ENCODE results near the gene RAB11FIP2. TPM values are rescaled to one million over a fixed set of nuclear protein-coding genes. Genes with fewer than 3 reads are reported as not detected.

RAB11FIP2 gene
- total RNA-seq, 1 experiment from 2014 or later, result 14.6 TPM

DNA sequence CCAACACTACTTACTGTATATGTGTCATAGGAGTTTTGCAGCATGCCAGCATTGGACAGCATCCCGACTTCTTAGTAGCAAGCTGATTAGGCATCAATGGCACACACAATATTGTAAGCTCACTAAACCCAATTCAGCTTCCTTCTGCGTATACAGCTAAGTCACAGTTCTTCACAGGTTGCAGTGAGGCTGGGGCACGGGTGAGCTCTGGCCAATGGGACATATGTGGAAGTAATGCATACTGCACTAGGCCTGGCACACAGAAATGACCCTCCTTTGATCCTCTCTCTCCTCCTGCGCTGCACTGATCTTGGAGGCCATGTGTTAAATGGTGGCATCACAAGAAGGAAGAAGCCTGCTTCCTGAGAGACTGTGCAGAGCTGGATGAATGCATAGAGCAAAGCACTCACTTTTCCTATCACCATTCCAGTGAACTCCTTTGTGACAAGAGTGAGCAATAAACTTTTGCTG is 11.9 kb downstream of the RAB11FIP2 start:
- DNase-seq (ENCODE audit: low read depth), result no peak

DNA sequence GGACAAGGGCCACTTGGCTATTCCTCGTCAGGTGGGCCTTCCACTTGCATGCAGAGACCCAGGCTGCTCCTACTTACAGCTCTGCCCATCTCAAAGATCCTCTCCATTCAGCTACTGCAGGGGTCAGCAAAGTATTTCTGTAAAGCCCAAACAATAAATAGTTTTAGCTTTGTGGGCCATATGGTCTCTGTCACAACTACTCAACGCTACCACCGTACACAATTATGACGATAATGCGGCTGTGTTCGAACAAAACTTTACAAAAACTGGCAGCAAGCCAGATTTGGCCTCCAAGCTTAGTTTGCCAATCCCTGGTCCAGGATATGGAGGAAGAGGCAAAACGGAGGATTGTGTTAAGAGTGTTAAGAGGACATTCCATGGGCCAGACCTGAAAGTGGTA is 12.8 kb downstream of the RAB11FIP2 start:
- no peak for DNase-seq (ENCODE audit: low read depth)

GRCh38 chr10:118032564-118032963 is 14.2 kb downstream of the RAB11FIP2 start:
- no peak for DNase-seq (ENCODE audit: low read depth)

DNA sequence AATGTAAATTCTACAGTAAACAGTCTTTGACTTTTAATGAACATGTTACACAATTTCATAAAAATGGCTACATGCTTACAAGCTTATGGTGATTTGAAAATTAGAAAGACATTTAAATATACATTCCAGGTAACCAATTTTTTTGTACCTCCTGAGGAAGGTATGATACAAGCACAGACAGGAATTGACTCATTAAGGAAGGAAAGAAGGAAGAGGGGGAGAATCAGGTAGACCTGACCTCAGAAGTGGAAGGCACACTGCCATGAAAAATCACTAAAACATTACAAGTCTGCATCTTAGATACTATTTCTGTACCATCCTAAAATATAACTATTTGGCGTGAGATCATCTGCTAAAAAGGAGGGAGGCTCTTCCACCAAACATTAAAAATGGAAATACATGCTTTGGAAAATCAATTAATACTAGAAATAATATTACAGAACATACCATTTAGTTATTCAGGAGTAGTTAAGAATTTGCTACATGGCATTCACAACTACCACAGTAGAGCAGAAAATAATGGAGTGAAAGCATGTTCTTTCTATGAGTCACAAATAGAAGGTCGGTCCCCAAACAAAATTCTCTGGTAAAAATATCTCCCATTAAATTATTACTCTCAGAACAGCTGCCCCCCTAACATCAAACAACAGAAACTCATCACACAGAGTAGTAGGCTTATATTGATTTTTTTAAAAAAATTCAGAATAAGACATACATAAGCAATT is 15.2 kb downstream of the RAB11FIP2 start:
- no peak for DNase-seq (ENCODE audit: low read depth)

GRCh38 chr10:118028619-118029018 is 18.1 kb downstream of the RAB11FIP2 start:
- DNase-seq (ENCODE audit: low read depth), result no peak

- DNase-seq (ENCODE audit: low read depth), result no peak
These were observed 19.3 kb downstream of the RAB11FIP2 start for GRCh38 chr10:118027397-118027796.

GRCh38 chr10:118026936-118027335 is 19.8 kb downstream of the RAB11FIP2 start:
- DNase-seq (ENCODE audit: low read depth), result no peak

DNA sequence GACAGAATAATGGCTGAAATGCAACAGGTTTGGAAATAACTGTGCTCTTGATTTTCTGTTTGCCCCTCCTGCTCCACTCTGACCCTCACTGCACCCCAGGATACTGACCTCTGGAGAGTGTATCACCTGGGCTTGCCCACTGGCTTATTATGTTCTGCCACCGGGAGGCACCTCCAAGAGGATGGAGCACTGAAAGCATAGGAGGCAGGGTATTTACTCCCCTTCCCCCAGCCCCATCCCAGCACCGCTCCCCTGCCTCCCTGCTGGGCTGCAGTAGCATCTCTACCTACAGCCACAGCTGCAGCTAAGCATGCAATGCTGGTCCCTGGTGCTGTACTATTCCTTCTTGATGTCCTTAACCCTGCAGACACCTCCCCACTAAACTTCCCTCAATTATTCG is 26.4 kb downstream of the RAB11FIP2 start:
- no peak for DNase-seq (ENCODE audit: low read depth)

- DNase-seq (ENCODE audit: low read depth), result no peak
These were observed 28.9 kb downstream of the RAB11FIP2 start for GRCh38 chr10:118017850-118018249.

DNA sequence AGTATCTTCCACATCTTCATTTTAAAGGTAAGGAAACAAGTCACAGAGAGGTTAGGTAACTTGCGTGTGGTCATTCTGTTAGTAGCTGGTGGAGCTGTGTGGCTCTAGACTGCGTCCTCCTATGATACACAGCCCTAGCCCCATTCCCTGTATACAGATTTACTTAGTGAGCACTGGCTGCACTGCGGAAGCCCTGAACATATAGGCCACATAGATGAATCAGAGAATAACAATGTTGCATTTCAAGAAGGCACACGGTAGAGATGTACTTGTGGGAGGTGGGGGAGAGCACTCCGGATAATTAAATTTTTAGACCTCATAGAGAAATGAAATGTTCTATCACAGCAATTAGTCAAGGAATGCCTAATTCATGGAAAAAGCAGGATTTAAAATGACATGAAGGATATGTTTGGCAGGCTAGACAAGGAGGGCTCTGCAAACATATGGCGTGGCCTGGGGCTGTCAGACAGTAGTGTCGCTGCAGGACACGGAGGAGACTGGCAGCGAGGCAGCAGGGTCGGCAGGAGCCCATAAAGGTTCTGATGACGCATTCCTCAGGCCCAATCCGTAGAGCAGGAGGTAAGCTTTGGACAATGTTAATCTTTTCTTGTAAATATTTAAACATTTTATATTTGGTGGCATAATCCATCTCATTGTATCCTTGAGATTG is 29.5 kb downstream of the RAB11FIP2 start:
- no peak for DNase-seq (ENCODE audit: low read depth)

- DNase-seq (ENCODE audit: low read depth), result no peak
These were observed 33.7 kb downstream of the RAB11FIP2 start for GRCh38 chr10:118012952-118013525.

- no peak for DNase-seq (ENCODE audit: low read depth)
These were observed 39.0 kb downstream of the RAB11FIP2 start for GRCh38 chr10:118007773-118008172.

DNA sequence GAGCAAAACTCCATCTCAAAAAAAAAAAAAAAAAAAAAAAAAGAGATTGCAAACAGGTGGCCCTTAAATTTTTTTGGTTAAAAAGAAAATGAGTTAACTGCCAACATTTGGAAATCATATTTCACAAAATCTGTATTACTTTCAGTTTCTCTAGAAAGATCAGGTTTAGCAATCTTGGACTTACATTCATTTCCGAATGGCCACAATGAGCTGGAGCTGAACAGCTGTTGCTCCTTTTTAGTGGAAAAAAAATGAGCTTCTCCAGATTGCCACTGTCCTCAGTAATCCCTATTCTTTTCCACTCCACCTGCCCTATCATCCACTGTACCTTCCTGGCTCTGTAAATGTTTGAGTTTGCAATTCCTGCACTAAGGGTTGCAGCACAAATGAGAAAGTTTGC is 43.6 kb downstream of the RAB11FIP2 start:
- DNase-seq (ENCODE audit: low read depth), result no peak

- DNase-seq (ENCODE audit: low read depth), result peak; percentile 27
These were observed 44.2 kb downstream of the RAB11FIP2 start for GRCh38 chr10:118002581-118002980.

DNA sequence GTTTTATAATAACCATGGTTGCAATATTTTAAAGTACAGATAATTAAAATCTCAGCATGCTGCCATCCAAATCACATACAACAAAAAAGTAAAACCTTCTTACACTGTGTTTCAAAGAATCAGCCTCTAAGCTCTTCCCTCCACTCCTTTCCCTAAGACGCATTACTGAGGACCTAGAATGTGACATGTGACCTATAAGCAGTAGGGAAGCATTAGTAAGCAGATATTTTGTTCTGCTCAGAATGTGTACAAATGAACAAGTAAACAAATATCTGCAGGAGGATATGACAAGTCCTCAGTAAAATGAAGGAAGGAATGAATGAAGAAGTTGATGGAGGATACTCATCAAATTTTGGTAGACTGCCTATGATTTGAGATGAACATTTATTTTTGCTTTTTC is 49.1 kb downstream of the RAB11FIP2 start:
- DNase-seq (ENCODE audit: low read depth), result no peak

DNA sequence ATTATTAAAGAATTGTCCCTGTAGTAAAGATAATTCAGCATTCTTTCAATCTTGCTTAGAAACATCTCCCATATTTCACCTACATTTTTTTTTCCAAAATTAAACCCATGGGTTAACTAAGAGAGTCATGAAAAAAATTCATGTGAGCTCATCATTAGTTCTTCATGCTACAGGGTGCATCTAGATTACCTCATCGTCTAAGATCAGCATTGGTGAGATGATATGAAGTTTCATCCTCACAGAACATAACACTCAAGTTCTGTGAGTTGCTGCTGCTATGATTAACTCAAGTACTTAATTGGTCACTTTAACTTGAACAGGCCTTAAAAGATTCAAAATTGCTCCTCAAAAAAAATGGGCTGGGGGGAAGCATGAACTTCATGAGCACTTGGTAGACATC is 50.0 kb downstream of the RAB11FIP2 start:
- no peak for DNase-seq (ENCODE audit: low read depth)

DNA sequence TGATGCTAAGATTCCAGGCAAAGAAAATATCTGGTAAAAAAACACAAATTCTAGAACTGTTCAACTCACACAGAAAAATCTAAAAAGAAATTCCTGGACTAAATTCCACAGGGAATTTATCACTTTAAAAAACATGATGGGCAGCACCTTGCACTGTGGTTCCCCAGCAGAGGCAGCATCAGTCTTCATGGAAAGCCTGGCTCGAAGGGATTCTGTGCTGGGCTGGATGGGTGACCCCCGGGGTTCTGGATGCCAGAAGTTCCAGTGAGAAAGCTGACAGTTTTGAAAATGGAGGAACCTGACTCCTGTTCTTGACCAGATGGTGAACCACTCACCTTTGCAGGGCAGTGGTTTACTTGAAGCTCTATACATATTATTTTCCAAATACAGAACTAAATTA is 52.0 kb downstream of the RAB11FIP2 start:
- no peak for DNase-seq (ENCODE audit: low read depth)

DNA sequence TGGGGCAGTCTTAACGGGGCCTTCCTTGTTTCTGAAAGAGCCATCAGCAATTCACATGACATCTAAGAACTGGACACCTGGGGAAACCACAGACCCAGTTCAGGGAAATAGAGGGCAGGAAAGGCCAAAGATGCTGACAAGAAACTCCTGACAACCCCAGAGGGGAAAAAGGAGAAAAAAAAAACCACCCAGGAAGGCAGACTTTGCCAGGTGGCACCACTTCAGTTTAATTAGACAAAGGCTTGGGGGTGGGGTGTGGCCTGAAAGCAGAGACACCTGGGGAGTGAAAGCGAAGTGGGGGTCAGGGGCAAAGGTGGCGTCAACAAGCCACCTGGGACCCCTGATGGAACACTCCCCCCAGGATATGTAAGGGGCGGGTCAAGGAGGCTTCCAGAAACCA is 53.6 kb downstream of the RAB11FIP2 start:
- DNase-seq (ENCODE audit: low read depth), result no peak

GRCh38 chr10:117991701-117992100 is 55.0 kb downstream of the RAB11FIP2 start:
- no peak for DNase-seq (ENCODE audit: low read depth)

DNA sequence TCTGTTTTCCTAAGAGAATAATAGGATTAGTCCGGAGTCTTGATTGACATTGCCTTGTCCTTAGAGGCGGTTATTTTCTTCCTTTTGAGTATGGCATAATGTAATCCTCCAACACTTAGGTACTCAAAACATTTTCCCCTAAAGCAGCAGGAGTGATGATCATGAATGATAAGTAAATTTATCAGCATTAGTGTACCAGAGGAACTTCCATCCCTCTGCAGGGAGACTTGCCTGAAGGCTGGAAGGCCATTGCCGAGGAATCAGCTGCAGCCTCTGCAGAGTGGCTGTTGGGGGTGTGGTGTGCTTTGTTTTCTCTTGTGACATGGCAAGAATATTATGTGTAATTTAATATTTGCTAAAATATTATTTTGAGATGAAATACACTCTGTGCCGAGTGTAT is 56.8 kb downstream of the RAB11FIP2 start:
- DNase-seq (ENCODE audit: low read depth), result no peak

DNA sequence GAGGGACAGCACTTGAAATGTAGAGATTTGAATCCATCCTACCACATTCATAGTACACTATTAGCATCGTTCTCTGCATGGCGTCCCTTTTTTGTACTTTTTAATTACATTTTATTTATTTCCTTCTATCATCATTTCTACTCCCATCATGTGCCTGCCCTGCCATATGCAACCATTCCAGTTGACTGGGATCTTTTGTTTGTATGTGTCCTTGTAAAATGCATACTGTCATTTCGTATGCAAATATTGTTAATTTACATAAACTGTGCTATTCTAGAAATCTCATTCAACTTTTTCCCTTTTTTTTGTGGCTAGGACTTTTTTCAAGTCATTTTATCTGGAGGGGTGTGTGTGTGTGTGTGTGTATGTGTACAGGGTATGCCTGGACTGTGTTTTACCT is 57.9 kb downstream of the RAB11FIP2 start:
- DNase-seq (ENCODE audit: low read depth), result no peak

GRCh38 chr10:117987244-117987909 is 59.4 kb downstream of the RAB11FIP2 start:
- DNase-seq (ENCODE audit: low read depth), result no peak

DNA sequence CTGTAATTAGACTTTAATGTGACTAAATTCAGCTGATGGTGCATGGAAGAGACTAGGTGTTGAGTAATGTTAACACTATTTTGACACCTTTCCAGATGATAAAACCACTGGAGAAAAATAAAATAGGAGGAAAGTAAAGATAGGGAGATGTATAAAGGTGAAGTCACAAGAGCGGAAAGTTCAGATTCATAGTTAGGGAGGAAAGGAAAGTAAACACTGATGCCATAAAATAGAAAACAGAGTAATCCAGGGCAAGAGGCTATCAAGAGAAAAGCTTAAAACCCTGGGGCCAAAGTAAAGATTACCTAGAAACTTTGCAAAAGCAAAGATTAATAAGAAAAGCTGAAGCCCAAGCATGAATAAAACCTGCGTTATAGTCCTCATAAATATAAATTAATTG is 62.8 kb downstream of the RAB11FIP2 start:
- no peak for DNase-seq (ENCODE audit: low read depth)

All from Daoy (cell line).